ENCODE results near the gene ECEL1.

GRCh38 chr2:232511336-232511890 lies 23.8 kb upstream of the ECEL1 start:
- TF ChIP-seq SPI1 (IDR thresholded peaks at IDR 0.05; ENCODE audit: low read depth, low read length) (no peak), POLR2A (IDR thresholded peaks at IDR 0.05; ENCODE audit: low read depth, low read length) (no peak), POLR2AphosphoS5 (IDR thresholded peaks at IDR 0.05; ENCODE audit: low read depth, low read length) (no peak), TAF1 (IDR thresholded peaks at IDR 0.05; ENCODE audit: low read depth, low read length) (no peak)

Measured in GM12891 (cell line).